ENCODE measurements around the gene CYTH4.
"Not testable (repeated sequence)": the region's sequence is repeated elsewhere in the genome, so short reads cannot be mapped to it uniquely, and the experiment has no call there.

Gene CYTH4

GRCh38 chr22:37249986-37250385, 32.3 kb upstream of the CYTH4 start:
- no peak for DNase-seq

GRCh38 chr22:37251836-37252235, 30.5 kb upstream of the CYTH4 start:
- not testable (repeated sequence) for DNase-seq

GRCh38 chr22:37253126-37253660, 29.1 kb upstream of the CYTH4 start:
- DNase-seq = no peak

- no peak for DNase-seq
Observed at GRCh38 chr22:37254209-37254866, 28.0 kb upstream of the CYTH4 start.

GRCh38 chr22:37254867-37255233, 27.5 kb upstream of the CYTH4 start:
- DNase-seq = no peak

GRCh38 chr22:37255558-37256006, 26.7 kb upstream of the CYTH4 start:
- DNase-seq = no peak

GRCh38 chr22:37256075-37256726, 26.1 kb upstream of the CYTH4 start:
- no peak for DNase-seq

- no peak for DNase-seq
Observed at GRCh38 chr22:37258005-37258752, 24.1 kb upstream of the CYTH4 start.

GRCh38 chr22:37258753-37259401, 23.4 kb upstream of the CYTH4 start:
- no peak for DNase-seq

- no peak for DNase-seq
Observed at GRCh38 chr22:37259540-37260029, 22.7 kb upstream of the CYTH4 start.

GRCh38 chr22:37260155-37260795, 22.0 kb upstream of the CYTH4 start:
- DNase-seq = no peak

GRCh38 chr22:37260901-37261336, 21.4 kb upstream of the CYTH4 start:
- no peak for DNase-seq

GRCh38 chr22:37262346-37262745, 20.0 kb upstream of the CYTH4 start:
- DNase-seq = no peak

- DNase-seq = no peak
Observed at GRCh38 chr22:37263966-37264887, 18.1 kb upstream of the CYTH4 start.

GRCh38 chr22:37266581-37267134, 15.7 kb upstream of the CYTH4 start:
- DNase-seq = no peak

- DNase-seq = no peak
Observed at GRCh38 chr22:37267135-37267587, 15.1 kb upstream of the CYTH4 start.

GRCh38 chr22:37267661-37268413, 14.5 kb upstream of the CYTH4 start:
- no peak for DNase-seq

GRCh38 chr22:37269936-37270678, 12.2 kb upstream of the CYTH4 start:
- no peak for DNase-seq

- DNase-seq = no peak
Observed at GRCh38 chr22:37270928-37271650, 11.2 kb upstream of the CYTH4 start.

All from NCI-H2107 (cell line).